Stimulated activated CD4-positive, alpha-beta T cell treated with anti-CD3 and anti-CD28 coated beads, Interleukin-12 subunit alpha, Interleukin-12 subunit beta, amount 100 ng/mL, for 24 hours (primary cell): ENCODE results near the gene PMVK.
"Not testable (repeated sequence)": the region's sequence is repeated elsewhere in the genome, so short reads cannot be mapped to it uniquely, and the experiment has no call there.

ENCODE experiments used
- DNase-seq, 2 experiments: peaks; one replicate each; pipeline ENCODE4 v3.0.0-alpha.2; 2020; ENCODE audit warnings: low read depth in 2 of 2

Gene PMVK

DNA sequence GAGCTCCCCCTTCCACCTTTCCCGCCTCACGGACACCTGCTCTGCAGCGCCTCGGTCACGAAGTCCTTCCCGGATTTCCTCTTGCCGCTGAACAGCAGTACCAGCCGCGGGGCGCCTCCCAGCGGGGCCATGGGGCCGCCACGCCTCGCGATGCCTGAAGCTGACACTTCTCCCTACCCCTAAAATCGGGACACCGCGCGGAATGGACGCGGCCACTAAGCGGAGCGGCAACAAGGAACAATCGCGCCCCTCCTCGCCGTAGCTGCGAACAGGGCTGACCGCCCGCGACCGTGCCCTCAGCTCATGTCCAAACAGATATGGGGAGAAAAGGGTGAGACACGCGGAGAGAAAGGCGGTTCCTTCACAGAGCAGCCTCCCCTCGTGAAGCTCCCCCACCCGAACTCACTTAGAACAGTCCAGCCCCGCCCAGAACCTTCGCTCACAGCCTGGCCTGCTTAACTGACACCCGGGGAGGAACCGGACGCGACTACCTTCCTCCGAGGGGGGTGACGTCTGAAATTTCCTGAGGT, at the start of gene PMVK:
Gene PMVK, minus strand, starts transcription at position 165 of the 530 bp plus-strand sequence. Its CDS starts 34 bp downstream, at position 131.
- peak; percentile 85 to 93 for DNase-seq

DNA sequence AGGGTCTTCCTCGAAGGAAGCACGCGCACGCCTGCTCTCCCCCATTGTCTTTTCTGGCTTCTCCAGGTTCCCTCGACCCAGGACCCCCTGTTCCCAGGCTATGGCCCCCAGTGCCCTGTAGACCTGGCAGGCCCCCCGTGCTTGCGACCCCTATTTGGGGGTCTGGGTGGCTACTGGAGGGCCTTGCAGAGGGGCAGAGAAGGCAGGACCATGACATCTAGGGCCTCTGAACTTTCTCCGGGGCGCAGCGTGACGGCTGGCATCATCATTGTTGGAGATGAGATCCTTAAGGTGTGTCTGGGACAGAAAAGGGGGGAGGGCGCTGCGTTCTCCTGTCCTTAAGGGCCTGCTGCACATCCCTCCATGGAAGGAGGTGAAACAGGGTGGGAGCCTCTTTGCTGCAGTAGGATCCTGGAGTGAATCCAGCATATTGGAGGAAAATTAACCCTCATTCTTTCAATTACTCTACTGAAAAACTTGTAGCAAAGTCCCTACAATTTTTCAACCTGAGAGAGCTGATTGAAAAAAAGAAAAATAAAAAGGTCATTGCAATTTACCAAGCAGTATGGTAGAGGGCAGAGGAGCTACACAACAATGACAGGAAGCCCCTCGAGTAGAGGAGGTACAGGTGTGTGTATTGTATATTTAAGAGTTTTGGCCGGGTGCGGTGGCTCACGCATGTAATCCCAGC, 47.4 kb upstream of the PMVK start:
- no peak for DNase-seq

DNA sequence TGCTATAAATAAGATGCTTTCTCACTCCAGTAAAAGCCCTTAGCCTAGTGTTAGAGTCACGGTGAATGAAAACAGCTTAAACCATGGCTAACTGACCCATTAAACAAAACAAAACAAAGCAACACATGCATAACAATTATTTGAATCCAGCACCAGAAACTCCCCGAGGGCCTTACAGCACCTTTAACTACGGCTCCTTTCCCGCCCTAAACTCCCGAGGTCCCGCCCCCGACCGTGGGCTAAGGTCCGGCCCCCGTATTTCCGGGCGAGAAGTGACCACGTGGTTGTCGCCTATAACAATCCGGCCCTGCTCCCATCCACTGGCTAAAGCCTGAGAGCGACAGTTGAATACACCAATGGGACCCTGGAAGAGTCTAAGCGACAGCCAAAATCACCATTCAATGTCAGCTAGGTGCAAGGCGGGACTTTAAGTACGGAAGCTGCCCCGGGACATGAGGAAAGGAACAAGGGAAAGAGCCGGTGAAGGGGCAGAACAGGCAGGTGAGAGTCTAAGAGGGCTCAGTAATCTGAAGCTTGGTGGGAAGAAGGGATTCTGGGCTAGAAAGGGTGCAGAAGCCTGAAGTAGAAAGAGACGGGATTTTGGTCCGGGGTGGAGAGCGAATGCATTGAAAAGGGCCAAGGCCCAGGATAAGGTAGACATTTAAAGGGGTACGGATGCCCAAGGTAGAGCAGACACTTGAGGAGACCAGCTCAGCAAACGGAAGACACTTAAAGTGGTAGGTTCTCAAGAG, 46.6 kb upstream of the PMVK start, which contains the start of gene FLAD1:
Gene FLAD1, plus strand, starts transcription at position 448 of the 752 bp plus-strand sequence. CDS start 351 bp downstream, outside the sequence.
- DNase-seq, result peak; percentile 93 to 96

DNA sequence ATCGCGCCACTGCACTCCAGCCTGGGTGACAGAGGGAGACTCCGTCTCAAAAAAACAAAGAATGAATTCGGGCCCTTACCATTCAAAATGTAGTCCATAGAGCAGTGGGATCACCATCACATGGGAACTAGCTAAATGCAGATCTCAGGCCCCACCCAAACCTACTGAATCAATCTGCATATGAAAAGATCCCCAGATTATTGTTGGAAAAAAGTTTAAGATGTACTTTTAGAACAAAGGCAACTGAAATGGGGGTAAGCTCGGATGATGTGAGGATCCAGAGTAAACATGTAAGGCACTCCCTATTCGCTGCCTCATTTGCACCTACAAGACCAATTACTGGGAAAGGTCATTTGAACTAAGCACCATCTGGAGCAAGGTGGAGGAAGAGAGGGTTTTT, 45.8 kb upstream of the PMVK start:
- DNase-seq, result no peak

DNA sequence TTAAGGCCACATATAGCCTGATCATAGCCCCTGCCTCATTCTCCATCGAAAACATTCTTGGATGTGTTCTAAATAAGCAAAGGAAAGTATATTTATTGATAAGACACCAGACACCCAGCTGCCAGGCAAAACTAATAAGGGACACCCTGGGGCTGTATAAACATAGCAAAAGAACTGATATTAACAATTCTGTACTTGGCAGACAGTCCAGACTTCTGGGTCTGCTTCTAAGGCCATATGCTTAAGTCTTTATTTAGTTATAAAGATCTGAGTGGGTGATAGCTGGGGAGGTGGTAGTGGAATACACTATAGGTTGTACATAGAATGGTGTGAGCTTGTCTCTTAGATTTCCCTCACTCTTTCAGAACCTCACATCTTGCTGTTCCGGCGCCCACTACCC, 41.8 kb upstream of the PMVK start:
- no peak for DNase-seq

DNA sequence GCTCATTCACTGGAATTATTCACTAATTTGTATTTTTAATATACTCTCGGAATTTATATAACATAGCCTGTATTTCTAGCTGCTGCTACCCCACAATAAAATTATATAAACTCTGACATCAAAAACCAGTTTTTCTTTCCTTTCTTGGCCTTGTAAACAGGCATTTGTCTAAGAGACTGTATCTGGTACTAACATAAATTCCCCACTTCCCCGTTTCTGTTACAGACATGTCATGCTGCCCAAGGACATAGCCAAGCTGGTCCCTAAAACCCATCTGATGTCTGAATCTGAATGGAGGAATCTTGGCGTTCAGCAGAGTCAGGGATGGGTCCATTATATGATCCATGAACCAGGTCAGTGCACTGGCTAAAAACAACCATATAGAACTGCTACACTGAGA, 41.2 kb upstream of the PMVK start:
- not testable (repeated sequence) for DNase-seq

DNA sequence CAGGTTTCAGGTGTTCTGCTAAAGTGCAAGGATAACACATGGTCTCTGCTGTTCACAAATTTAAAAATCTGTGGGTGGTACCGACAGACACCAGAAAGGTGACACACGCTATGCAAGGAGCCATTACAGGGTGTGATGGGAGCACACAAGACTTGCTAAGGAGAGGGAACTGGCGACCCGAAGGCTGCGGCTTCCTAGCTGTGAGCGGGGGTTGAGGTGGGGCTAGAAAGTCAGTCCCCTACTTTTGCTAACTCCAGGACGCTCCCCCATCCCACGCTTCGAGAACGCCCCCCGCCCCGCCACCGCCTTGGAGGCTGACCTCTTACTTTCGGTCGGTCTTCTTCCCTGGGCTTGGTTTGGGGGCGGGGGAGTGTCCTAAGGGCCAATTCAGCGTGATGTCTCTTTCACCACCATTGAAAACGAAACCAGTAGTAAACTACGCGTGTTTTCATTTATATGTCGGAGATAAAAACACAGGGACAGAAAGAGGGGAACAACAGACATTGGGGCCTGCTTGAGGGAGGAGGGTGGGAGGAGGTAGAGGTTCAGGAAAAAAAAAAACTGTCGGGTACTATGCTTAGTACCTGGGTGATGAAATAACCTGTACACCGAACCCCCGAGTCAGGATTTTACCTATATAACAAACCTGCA, 39.0 kb upstream of the PMVK start:
- DNase-seq, result peak in 1 of 2 experiments; percentile 58

DNA sequence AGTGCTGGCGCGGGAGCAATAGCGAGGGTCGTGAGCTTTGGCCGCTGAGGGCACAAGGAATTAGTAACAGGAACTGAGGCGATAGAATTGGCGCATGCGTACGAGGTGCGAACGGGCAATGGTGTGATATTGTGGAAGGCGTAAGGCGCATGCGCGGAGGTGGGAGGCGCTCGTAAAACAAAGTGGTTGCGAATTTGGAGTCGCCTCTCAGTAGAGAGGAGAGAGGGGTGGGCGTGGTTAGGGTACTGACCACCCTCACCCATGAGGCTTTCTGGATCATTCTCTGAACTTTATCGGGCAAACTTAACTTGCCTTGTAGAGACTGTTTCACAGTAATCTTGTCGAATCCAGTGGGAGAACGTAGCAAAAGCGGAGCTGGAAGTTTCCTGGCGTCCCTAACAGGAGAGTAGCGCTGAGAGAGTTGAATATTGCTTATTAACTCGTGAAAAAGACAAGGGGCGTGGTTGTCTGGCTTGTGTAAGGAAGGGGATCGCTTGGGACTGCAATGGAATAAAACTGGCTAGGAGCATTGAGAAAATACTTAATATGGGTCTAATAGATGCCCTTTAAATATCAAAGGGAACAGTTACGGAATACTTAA, 38.4 kb upstream of the PMVK start:
- peak; percentile 91 to 92 for DNase-seq

DNA sequence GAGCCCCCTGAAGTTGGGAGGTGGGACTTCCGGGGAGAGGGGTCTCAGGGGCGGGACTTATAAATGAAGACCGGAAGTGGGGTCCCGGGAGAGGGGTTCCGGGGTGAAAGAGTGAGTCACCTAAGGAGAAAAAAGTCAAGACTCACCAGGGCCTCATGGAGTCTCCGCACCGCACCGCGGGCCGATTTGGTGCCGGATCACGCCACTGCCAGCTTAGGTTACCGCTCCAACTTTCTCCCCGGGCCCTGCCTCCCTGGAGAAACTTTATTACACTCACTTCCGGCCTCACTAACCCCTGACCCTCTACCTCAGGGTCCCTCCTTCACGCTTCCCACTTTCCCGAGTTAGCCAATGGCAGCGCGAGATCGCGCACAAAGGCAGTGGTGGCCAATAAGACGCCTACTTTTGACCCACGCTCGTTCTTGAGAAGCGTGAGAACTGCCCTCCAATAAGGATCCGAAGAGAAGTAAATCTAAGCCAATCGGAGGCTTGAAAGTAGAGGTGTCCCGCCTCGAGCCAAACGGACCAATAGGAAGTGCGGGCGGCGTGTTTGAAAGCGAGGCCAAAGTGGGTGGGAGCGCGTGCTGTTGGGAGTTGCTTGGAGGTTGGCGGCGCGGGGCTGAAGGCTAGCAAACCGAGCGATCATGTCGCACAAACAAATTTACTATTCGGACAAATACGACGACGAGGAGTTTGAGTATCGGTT, 37.7 kb upstream of the PMVK start, which contains the start of gene CKS1B:
Gene CKS1B, plus strand, starts transcription at position 580 of the 706 bp plus-strand sequence. Its CDS starts 65 bp downstream, at position 645.
- DNase-seq, result peak; percentile 87 to 92

DNA sequence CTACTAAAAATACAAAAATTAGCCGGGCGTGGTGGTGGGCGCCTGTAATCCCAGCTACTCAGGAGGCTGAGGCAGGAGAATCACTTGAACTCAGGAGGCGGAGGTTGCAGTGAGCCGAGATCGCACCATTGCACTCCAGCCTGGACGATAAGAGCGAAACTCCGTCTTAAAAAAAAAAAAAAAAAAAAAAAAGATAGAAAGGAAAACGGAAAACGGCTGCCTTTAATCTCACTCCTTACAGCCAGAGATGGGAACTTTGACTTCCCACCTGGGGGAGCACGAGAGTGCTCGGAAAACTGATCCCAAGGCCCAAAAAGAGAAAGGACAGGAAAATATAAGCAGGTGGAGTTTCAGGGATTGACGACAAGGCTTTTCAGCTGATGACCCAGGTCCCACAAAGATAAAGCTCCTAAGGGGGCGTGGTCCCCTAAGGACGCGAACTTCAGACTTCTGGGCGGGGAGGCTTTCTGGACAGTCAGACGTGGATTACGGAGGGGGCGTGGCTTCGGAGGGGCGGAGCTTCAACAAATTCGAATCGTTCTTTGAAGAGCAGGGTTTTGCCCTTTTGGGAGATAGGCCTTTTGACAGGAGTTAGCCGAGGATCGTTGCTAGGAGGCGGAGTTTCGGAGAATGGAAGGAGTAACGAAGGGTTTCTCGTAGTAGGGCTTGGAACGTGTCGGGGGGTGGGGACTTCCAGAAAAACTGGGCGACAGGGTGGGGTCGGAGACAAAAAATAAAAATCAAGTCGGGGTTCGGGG, 37.0 kb upstream of the PMVK start:
- peak; percentile 78 to 98 for DNase-seq

DNA sequence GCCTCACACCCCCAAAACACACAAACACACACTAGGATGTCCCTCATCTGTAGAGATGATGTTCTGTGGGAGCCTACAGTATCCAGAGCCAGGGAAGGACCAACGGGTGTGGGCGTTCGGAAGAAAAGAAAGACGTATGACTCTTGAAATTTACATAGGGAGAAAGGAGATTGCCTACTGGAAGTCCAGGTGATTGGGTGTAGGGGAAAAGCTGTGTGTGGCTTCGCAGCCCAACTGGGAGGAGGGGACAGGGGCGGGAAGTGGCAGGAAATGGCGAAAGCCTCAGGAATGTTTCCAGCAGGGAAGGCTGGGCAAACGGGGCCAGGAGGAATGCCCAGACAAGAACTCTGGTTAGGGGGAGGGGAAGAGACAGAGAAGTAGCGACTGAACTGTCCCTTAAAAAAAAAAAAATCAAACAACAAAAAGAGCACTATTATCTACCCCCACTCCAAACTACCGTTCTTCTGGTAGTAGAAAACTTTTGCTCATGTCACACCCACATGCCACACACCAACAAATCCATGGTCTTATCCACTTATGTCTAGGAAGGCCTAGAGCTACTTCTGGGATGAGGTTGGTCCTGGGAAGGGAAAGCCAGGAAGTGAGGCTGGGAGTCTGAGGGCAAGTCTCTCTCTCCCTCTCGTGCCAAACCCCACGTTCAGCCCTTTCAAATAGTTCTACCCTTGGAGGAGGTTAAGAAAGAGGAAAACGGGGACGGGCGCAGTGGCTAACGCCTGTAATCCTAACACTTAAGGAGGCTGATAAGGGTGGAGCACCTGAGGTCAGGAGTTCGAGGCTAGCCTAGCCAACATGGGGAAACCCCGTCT, 36.2 kb upstream of the PMVK start:
- no peak for DNase-seq

DNA sequence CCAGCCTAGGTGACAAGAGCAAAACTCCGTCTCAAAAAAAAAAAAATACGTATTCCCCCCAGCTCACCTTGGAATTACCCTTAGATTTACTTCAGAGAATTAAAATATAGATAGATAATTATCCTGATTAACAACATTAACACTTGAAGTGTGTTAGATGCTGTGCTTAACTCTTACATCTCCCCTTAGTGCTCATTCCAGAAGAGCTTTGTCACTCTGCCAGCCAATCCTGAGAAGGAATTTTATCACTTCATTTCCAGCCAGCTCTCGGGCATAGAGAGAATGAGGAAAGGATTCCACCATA, 35.6 kb upstream of the PMVK start:
- DNase-seq, result no peak

DNA sequence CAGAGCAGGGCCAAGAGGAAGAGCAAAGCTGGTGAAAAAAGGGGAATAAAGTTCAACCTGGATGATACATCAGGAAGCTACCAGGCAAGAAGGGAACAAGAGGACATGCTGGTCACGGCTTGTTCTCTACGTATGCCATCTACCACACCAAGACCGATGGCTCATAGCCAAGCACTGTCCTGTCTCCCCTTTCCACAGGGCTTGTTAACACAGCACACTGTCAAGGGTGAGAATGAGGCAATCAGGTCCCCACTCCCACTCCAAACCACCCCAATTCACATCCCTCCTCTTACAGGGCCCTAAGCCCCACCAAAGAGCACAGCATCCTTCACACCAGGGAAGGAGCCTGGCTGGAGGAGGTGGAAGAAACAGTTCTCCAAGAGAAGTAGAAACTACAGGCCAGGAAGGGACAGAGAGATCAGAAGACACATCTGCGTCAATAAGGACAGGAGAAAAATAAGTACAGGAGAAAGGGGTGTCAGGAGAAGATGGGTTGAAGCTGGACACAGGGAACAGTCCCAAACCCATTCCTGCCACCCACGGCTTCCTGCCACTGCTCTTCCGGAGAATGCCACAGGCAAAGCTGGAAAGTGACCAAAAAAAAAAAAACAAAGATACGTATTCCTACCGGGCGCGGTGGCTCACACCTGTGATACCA, 35.0 kb upstream of the PMVK start:
- no peak for DNase-seq

DNA sequence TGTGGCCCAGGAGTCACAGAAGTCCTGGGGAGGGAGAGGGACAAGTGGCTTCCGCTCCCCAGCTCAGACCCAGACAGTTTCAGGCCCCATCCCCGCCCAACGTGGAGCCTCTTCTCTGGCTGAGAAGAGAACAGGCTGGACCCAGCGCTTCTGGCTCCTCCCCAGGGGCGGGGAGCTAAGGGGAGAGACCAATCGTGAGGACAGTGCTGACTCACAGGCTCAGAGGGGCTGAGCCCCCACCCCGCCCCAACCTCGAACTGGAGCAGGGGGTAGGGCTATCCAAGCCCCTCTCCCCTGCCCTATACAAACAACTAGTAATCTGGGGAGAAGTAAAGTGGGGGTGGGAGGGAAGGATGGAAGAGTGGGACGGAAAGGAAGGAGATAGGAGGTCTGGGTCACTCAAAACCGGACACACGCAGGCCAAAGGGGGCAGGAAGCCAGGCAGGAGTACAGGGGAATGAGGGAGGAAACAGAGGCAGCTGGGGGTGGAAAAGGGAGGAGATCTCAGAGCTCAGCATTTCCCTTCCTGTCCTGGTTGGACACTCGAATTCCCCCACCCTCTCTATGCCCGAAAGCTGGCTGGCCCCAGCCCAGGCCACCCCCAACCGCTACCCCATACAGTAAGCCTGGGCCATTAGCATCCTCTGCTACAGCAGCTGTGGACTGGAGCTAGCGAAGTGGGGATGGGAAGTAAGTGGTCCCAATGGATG, 34.3 kb upstream of the PMVK start, which contains the start of gene SHC1:
Gene SHC1, minus strand, starts transcription at position 117 of the 710 bp plus-strand sequence. CDS start 221 bp downstream, outside the sequence.
- peak in 1 of 2 experiments; percentile 30 for DNase-seq

DNA sequence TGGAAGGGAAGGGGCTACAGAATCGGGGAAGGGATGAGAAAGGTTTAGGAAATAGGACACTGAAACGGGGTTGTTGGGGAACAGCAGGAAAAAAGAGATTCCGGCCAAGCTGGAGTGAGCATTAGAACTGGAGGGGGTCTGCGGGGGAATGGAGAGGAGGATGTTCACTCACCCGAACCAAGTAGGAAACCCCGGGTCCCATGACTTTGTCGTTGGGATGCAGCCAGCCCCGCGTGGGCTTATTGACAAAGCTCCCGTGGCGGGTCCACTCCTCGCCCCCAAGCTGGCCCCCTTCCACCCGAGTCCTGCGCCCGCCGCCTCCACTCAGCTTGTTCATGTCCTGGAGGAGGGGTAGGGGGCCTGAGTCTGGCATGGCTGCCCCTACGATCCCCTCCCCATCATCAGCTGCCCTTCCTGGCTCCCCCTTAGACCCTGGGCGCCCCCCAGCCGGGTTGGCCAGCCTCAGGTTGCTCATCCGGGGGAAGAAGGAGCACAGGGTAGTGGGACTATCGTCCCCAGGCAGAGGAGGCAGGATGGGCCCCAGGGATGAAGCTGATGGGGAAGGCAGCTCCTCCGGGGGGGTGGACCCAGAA, 33.4 kb upstream of the PMVK start:
- DNase-seq, result no peak

DNA sequence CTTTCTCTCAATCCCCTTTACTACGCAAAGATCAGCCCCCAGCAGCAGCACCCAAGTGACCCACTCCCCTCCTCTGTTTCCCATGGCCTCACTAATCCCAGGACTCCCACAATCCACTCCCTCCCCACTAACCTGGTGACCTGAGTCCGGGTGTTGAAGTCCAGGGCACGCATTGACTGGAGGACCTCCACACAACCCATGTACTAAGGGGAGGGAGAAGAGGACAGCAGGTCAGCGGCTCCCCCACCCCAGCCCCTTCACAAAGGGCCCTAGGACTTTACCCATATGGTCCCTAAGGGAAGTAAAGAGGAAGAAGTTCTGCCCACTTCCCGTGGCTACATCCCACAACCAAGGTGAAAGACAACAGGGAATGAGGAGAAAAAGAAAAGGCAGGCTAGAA, 32.7 kb upstream of the PMVK start:
- no peak for DNase-seq

DNA sequence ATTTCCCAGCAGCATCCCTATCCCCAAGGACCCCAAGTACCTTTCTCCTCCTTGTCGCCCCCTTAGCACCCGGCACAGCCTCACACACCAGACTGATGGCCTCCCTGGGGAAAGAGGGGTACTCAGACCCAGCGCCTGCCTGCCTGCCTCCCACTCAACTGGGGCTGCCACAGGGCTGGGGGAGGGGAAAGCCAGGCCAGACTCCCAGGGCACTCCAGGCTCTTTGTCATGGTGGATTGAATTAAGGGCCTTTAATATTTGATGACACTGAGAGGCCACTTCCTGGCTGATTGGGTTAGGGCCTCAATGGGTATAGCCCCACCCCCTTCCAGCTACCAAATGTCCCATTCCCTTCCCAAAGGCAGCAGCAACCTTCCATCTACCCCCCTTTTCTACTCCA, 32.2 kb upstream of the PMVK start:
- no peak for DNase-seq
